Osteoblast (primary cell): ENCODE measurements around the gene SMAD3. TPM values are rescaled to one million over a fixed set of nuclear protein-coding genes. Genes with fewer than 3 reads are reported as not detected.
"Not testable (repeated sequence)": the region's sequence is repeated elsewhere in the genome, so short reads cannot be mapped to it uniquely, and the experiment has no call there.

Source experiments
- DNase-seq: peaks from one replicate; pipeline ENCODE4 v3.0.0; 2011; ENCODE audit warnings: low spot score, mixed read lengths; ENCODE audit not compliant: insufficient read length; ENCODE audit errors: missing footprints
- H2AFZ ChIP-seq: 2 replicates; pipeline ENCODE4 v1.6.0; 2011; ENCODE audit warnings: mild to moderate bottlenecking, low read length
- H3K27ac ChIP-seq: 2 replicates; pipeline ENCODE4 v1.5.1; 2011; ENCODE audit warnings: mild to moderate bottlenecking, low read depth, low read length, moderate library complexity
- H3K27me3 ChIP-seq: 2 replicates; pipeline ENCODE4 v1.6.0; 2012; ENCODE audit warnings: mild to moderate bottlenecking, control low read depth, inconsistent platforms, low read length, moderate library complexity; ENCODE audit not compliant: insufficient read depth
- H3K36me3 ChIP-seq: 2 replicates; pipeline ENCODE4 v1.5.1; 2011; ENCODE audit warnings: mild to moderate bottlenecking, low read length, control low read depth, moderate library complexity; ENCODE audit not compliant: insufficient read depth
- H3K4me1 ChIP-seq: 2 replicates; pipeline ENCODE4 v1.5.1; 2011; ENCODE audit warnings: mild to moderate bottlenecking, low read length, control low read depth, moderate library complexity; ENCODE audit not compliant: insufficient read depth
- H3K4me2 ChIP-seq: 2 replicates; pipeline ENCODE4 v1.6.0; 2011; ENCODE audit warnings: mild to moderate bottlenecking, low read length; ENCODE audit not compliant: insufficient read depth
- H3K4me3 ChIP-seq: fragments of 200-600 bp; sonication (generic); 3 replicates; pipeline ENCODE4 v1.5.1; 2012; ENCODE audit warnings: mild to moderate bottlenecking, low read length, inconsistent platforms; ENCODE audit not compliant: insufficient read depth
- H3K79me2 ChIP-seq: 2 replicates; pipeline ENCODE4 v1.6.0; 2012; ENCODE audit warnings: mild to moderate bottlenecking, low read length, control low read depth, inconsistent platforms; ENCODE audit not compliant: insufficient read depth
- H3K9me3 ChIP-seq: 2 replicates; pipeline ENCODE4 v1.5.1; 2011; ENCODE audit warnings: low read depth, low read length, control low read depth
- H4K20me1 ChIP-seq: 2 replicates; pipeline ENCODE4 v1.6.0; 2012; ENCODE audit warnings: mild to moderate bottlenecking, low read length, control low read depth; ENCODE audit not compliant: insufficient read depth
- CTCF ChIP-seq: IDR thresholded peaks from 2 replicates; pipeline ENCODE4 v1.5.1; 2011; ENCODE audit warnings: mild to moderate bottlenecking, low read depth, low read length, moderate library complexity; ENCODE audit errors: extremely low read depth
- total RNA-seq: library from RNA; depleted of rRNA; stranded (reverse); fragments of >200 nt; gene quantifications from 2 replicates; pipeline ENCODE4 v1.2.3, GENCODE V29; 2012

SMAD3 gene
- total RNA-seq, 1 donor: 60.1 TPM

DNA sequence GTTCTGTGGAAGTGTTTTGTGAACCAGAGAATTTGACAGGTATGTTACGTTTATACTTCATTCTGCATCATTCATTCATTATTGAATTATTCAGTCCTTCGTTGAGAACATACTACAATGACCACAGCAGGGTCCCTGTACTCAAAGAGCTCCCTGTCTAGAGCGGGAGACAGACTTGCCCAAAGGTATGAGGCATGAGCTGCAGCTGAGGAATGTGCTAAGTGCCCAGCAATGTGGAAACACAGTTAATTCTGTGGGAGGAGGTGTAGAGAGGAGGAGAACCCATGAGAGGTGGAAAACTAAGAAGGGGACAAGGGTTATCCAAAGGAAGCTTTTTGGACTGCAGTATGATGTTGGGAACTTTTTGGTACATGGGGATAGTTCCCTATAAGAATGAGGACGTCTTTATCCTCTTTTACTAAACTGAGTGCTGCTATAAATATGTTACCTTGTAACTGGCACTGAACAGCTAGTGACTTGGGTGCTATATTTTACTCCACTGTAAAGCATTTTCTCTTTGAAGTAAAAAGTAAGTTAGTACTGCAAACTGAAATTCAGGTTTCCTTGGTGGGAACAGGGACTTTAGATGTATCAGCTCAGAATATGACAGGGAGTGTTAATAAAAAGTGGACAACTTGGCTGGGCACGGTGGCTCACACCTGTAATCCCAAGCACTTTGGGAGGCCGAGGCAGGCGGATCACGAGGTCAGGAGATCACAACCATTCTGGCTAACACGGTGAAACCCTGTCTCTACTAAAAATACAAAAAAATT is 5.7 kb downstream of the SMAD3 start:
- no peak overlapping the region for H2AFZ ChIP-seq
- H3K4me1 ChIP-seq: peaks cover 70% of the 10 kb centered on the region
- peaks cover 99% of the 10 kb centered on the region for H3K79me2 ChIP-seq
- peaks cover 60% of the 10 kb centered on the region for H4K20me1 ChIP-seq
- no peaks in the 10 kb centered on the region for H3K9me3 ChIP-seq
- H3K4me2 ChIP-seq: peak overlapping the region; percentile 97
- TF ChIP-seq CTCF: no peak
- H3K27me3 ChIP-seq: no peaks in the 10 kb centered on the region
- H3K27ac ChIP-seq: peak overlapping the region; percentile 70
- peak overlapping the region; percentile 51 for H3K4me3 ChIP-seq
- no peak for DNase-seq
- H3K36me3 ChIP-seq: peaks cover 47% of the 10 kb centered on the region

GRCh38 chr15:67072442-67072841 is 7.0 kb downstream of the SMAD3 start:
- peaks cover 51% of the 10 kb centered on the region for H3K36me3 ChIP-seq
- peaks cover 99% of the 10 kb centered on the region for H3K79me2 ChIP-seq
- peaks cover 84% of the 10 kb centered on the region for H3K4me1 ChIP-seq
- H3K27ac ChIP-seq: peak overlapping the region; percentile 36
- H3K9me3 ChIP-seq: no peaks in the 10 kb centered on the region
- H2AFZ ChIP-seq: no peak overlapping the region
- no peak overlapping the region for H3K4me3 ChIP-seq
- TF ChIP-seq CTCF: no peak
- no peak for DNase-seq
- peaks cover 63% of the 10 kb centered on the region for H4K20me1 ChIP-seq
- peak overlapping the region; percentile 2 for H3K4me2 ChIP-seq
- H3K27me3 ChIP-seq: no peaks in the 10 kb centered on the region

DNA sequence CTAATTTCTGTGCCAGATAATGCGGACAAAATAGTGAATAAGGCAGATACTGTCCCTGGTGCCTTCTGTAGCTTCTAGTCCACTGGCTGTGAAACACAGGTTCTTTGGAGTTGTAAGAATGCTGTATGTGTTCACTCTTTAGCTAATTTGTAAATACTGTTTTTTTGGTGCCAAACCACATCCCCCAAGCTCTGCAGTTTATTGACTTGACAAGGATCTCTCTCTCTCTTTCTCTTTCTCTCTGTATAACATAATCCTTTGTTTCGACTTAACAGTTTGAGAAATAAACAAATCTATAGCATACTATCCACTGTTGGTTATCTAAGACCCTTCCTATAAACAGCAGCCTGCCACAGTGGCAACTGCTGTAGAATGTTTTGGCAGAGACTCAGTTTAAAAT is 7.6 kb downstream of the SMAD3 start:
- H2AFZ ChIP-seq: no peak overlapping the region
- no peak for DNase-seq
- H3K27me3 ChIP-seq: no peaks in the 10 kb centered on the region
- H3K79me2 ChIP-seq: peaks cover 99% of the 10 kb centered on the region
- no peak for TF ChIP-seq CTCF
- H4K20me1 ChIP-seq: peaks cover 64% of the 10 kb centered on the region
- peak overlapping the region; percentile 2 for H3K4me2 ChIP-seq
- peak overlapping the region; percentile 36 for H3K27ac ChIP-seq
- no peaks in the 10 kb centered on the region for H3K9me3 ChIP-seq
- peaks cover 51% of the 10 kb centered on the region for H3K36me3 ChIP-seq
- H3K4me3 ChIP-seq: no peak overlapping the region
- peaks cover 89% of the 10 kb centered on the region for H3K4me1 ChIP-seq

- H3K4me1 ChIP-seq: peaks cover 90% of the 10 kb centered on the region
- H3K4me3 ChIP-seq: no peak overlapping the region
- no peak overlapping the region for H2AFZ ChIP-seq
- no peaks in the 10 kb centered on the region for H3K9me3 ChIP-seq
- DNase-seq: no peak
- peaks cover 99% of the 10 kb centered on the region for H3K79me2 ChIP-seq
- no peaks in the 10 kb centered on the region for H3K27me3 ChIP-seq
- H3K36me3 ChIP-seq: peaks cover 55% of the 10 kb centered on the region
- H3K4me2 ChIP-seq: no peak overlapping the region
- TF ChIP-seq CTCF: no peak
- peak overlapping the region; percentile 32 for H3K27ac ChIP-seq
- H4K20me1 ChIP-seq: peaks cover 57% of the 10 kb centered on the region
Observed at GRCh38 chr15:67074886-67075229, 9.5 kb downstream of the SMAD3 start.

DNA sequence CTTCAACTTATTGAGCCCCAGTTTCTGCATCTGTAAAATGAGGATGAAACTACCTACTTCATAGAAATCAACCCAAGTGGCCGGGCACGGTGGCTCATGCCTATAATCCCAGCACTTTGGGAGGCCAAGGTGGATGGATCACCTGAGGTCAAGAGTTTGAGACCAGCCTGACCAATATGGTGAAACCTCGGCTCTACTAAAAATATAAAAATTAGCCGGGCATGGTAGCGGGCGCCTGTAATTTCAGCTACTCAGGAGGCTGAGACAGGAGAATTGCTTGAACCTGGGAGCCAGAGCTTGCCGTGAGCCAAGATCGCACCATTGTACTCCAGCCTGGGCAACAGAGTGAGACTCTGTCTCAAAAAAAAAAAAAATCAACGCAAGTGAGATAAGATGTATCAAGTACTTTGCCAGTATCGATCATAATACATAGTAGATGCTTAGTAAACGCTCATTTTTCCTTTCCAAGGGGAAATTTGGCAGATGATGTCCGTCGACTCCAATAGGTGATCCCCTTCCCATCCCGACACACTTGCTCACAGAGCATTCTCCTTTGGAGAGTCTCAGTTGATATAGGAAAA is 10.2 kb downstream of the SMAD3 start:
- Histone ChIP-seq H3K4me1 (peaks cover 90% of the 10 kb centered on the region), H3K79me2 (peaks cover 99% of the 10 kb centered on the region), H3K36me3 (peaks cover 49% of the 10 kb centered on the region), H3K27ac (peak overlapping the region; percentile 84), H4K20me1 (peaks cover 57% of the 10 kb centered on the region), H3K4me2 (peak overlapping the region; percentile 64)
- not testable (repeated sequence) for DNase-seq, H3K4me3 ChIP-seq, H3K27me3 ChIP-seq, H3K9me3 ChIP-seq, H2AFZ ChIP-seq
